ENCODE measurements around the gene MICAL2.

Gene MICAL2

GRCh38 chr11:12235553-12235946 is 125.2 kb downstream of the MICAL2 start:
- DNase-seq = no peak

- DNase-seq = peak; percentile 15 to 33
Observed at GRCh38 chr11:12235947-12236743, 125.8 kb downstream of the MICAL2 start.

- no peak for DNase-seq
Observed at GRCh38 chr11:12236744-12237101, 126.3 kb downstream of the MICAL2 start.

GRCh38 chr11:12237381-12237784 is 127.0 kb downstream of the MICAL2 start:
- DNase-seq = no peak

GRCh38 chr11:12238420-12238819 is 128.0 kb downstream of the MICAL2 start:
- no peak for DNase-seq

- DNase-seq = no peak
Observed at GRCh38 chr11:12239396-12239795, 129.0 kb downstream of the MICAL2 start.

- DNase-seq = no peak
Observed at GRCh38 chr11:12239804-12240371, 129.5 kb downstream of the MICAL2 start.

GRCh38 chr11:12240677-12241076 is 130.3 kb downstream of the MICAL2 start:
- no peak for DNase-seq

- no peak for DNase-seq
Observed at GRCh38 chr11:12241401-12241800, 131.0 kb downstream of the MICAL2 start.

GRCh38 chr11:12241971-12242672 is 131.7 kb downstream of the MICAL2 start:
- no peak for DNase-seq

GRCh38 chr11:12242966-12243365 is 132.6 kb downstream of the MICAL2 start:
- DNase-seq = no peak

- no peak for DNase-seq
Observed at GRCh38 chr11:12243486-12243885, 133.1 kb downstream of the MICAL2 start.

- no peak for DNase-seq
Observed at GRCh38 chr11:12243911-12244550, 133.6 kb downstream of the MICAL2 start.

- DNase-seq = no peak
Observed at GRCh38 chr11:12245091-12245490, 134.7 kb downstream of the MICAL2 start.

- no peak for DNase-seq
Observed at GRCh38 chr11:12245549-12246016, 135.2 kb downstream of the MICAL2 start.

GRCh38 chr11:12246147-12246546 is 135.8 kb downstream of the MICAL2 start:
- no peak for DNase-seq

GRCh38 chr11:12246989-12247388 is 136.6 kb downstream of the MICAL2 start:
- no peak for DNase-seq

- DNase-seq = no peak
Observed at GRCh38 chr11:12247543-12248254, 137.3 kb downstream of the MICAL2 start.

- DNase-seq = no peak
Observed at GRCh38 chr11:12248330-12248729, 137.9 kb downstream of the MICAL2 start.

- peak; percentile 23 to 31 for DNase-seq
Observed at GRCh38 chr11:12249590-12250260, 139.3 kb downstream of the MICAL2 start.

GRCh38 chr11:12251666-12252560 is 141.5 kb downstream of the MICAL2 start:
- no peak for DNase-seq
